Stimulated activated CD4-positive, alpha-beta T cell treated with anti-CD3 and anti-CD28 coated beads, TNF-alpha, amount 100 ng/mL, for 4 hours (primary cell): ENCODE results near the gene GBP7.

Experiments
- DNase-seq, 3 experiments: peaks; one replicate each; pipeline ENCODE4 v3.0.0-alpha.2; 2020; ENCODE audit warnings: low read depth in 3 of 3

GBP7 gene

DNA sequence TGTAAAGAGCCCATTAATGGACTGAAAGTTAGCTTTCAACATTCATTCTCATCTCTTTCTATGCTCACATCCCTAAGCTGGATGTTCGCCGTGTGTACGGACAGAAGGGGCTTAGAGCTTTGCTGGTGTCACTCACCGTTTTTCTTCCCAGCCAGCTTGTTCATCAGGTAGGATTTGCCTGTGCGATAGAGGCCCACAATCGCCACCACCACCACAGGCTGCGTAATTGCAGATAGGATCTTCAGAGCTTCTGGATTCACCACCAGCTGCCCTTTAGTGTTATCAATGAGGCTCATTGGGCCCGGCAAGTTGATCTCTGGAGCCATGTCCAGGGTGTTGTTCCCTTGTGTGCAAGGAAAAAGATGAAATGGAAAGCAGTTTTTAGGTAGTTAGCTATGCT is 54.2 kb downstream of the GBP7 start:
- no peak for DNase-seq

GRCh38 chr1:89114662-89115061 is 61.1 kb downstream of the GBP7 start:
- DNase-seq: no peak

GRCh38 chr1:89112871-89113613 is 62.8 kb downstream of the GBP7 start:
- no peak for DNase-seq

GRCh38 chr1:89104687-89105086 is 71.1 kb downstream of the GBP7 start:
- no peak for DNase-seq

GRCh38 chr1:89104147-89104546 is 71.7 kb downstream of the GBP7 start:
- DNase-seq: no peak

DNA sequence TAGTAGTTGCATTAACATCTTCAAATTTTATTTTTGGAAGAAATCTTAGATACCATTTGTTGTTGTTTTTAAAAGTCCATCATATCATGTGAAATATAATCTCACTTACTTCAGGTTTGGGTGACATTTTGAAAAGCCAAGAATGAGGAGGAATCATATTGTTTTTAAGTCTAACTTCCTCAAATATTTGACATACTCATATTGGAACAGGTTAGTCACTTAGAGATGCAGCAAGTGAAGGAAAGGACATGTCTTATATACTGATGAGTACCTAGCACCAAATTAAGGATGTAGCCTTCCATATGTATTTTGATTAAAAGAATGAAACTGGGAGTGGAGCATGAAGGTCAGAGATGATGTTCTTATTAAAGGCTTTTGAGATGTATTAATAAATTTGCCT is 73.8 kb downstream of the GBP7 start:
- DNase-seq: no peak

DNA sequence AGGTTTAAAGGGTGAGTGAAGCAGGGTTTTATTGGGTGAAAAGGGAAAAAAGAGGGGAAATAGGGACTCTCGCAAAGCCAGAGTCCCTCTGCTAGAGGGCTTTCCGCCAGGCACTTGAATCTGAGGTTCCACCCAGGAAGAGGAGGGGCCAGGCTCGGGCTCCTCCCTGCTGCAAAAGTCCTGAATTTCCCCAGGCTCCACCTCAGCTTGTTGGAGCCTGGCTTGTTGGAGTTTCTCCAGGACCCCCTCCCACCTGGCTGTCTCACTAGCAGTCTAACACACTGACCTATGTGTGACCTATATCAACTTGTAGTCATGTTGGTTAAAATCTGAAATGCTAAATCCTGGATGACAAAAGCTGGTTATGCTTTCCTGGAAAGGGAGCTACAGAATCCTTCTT is 75.4 kb downstream of the GBP7 start:
- DNase-seq: no peak

DNA sequence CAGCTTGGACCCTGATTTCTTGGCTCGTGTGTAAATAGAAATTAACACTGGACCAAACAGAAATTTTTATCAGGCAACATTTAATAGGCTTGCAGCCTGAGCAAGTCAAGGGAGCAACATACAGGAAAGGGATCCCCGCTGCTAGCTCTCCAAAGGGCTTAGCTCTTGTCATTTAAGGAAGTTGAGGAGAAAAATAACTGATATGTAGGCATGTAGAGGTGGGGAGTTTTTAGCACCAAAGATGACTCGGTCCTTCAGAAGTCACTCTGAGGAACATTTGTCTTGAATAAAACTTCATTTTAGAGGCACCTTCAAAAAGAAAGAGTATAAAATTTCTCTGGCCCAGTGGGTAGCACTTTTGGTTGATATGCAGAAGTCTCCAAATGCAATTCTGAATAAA is 76.9 kb downstream of the GBP7 start:
- DNase-seq: no peak

GRCh38 chr1:89095737-89096136 is 80.1 kb downstream of the GBP7 start:
- no peak for DNase-seq

GRCh38 chr1:89089962-89090361 is 85.8 kb downstream of the GBP7 start:
- DNase-seq: no peak

GRCh38 chr1:89088572-89088971 is 87.2 kb downstream of the GBP7 start:
- DNase-seq: no peak

- DNase-seq: no peak
Measured at GRCh38 chr1:89087241-89087640, 88.6 kb downstream of the GBP7 start.

DNA sequence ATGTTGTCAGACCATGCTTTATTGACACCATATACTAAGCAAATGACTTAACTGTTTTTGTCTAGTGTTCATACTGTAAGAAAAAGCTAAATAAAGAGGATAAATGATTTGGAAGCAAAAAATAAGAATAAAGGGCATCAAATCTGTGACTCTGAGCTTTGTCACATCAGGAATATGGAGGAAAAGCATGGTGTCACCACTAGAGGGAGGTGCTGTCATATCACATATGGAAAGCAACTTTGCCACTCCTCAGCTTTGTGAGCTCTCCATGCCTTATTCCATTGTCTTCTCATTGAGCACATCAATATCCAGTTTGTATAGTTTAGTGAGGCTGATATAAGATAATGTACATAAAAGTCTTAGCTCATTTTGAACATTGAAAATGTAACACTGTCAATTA is 90.0 kb downstream of the GBP7 start:
- DNase-seq: peak in 1 of 3 experiments; percentile 45
